ENCODE results near the gene LRFN3. TPM values are rescaled to one million over a fixed set of nuclear protein-coding genes. Genes with fewer than 3 reads are reported as not detected.

Gene LRFN3
- total RNA-seq, 1 donor from 2014 or later: 15.3 TPM

- no peaks in the 10 kb centered on the region for H3K4me1 Mint-ChIP-seq (ENCODE audit: low read depth, unreplicated experiment)
- no peak overlapping the region for H3K27ac ChIP-seq (ENCODE audit: low read depth, low read length)
Observed at GRCh38 chr19:35915443-35915842, 20.7 kb upstream of the LRFN3 start.

GRCh38 chr19:35919306-35919705 lies 16.9 kb upstream of the LRFN3 start:
- no peaks in the 10 kb centered on the region for H3K36me3 Mint-ChIP-seq (ENCODE audit: low read depth, unreplicated experiment)
- Histone ChIP-seq H3K4me3 (ENCODE audit: insufficient read depth, low read depth, low read length) (no peak overlapping the region), H3K27ac (ENCODE audit: low read depth, low read length) (no peak overlapping the region), H3K79me2 (ENCODE audit: insufficient read depth, low read length) (no peaks in the 10 kb centered on the region), H4K20me1 (ENCODE audit: insufficient read depth, low read length) (no peaks in the 10 kb centered on the region), H3K9me3 (ENCODE audit: insufficient read depth, low read depth, low read length) (no peaks in the 10 kb centered on the region), H3K4me1 (ENCODE audit: insufficient read depth, low read length) (no peaks in the 10 kb centered on the region), H3K9ac (ENCODE audit: low read length) (no peak overlapping the region), H3K27me3 (ENCODE audit: insufficient read depth, low read length) (no peaks in the 10 kb centered on the region), H2AFZ (ENCODE audit: low read depth, low read length) (no peak overlapping the region), H3K36me3 (ENCODE audit: insufficient read depth, low read length) (no peaks in the 10 kb centered on the region), H3K4me2 (ENCODE audit: low read length) (no peak overlapping the region)
- no peaks in the 10 kb centered on the region for H3K9me3 Mint-ChIP-seq (ENCODE audit: unreplicated experiment)
- no peak overlapping the region for H3K4me3 Mint-ChIP-seq (ENCODE audit: unreplicated experiment)
- no peak overlapping the region for H3K27ac Mint-ChIP-seq (ENCODE audit: unreplicated experiment)
- H3K4me1 Mint-ChIP-seq (ENCODE audit: low read depth, unreplicated experiment): no peaks in the 10 kb centered on the region
- FAIRE-seq: no peak
- H3K27me3 Mint-ChIP-seq (ENCODE audit: low read depth, unreplicated experiment): no peaks in the 10 kb centered on the region
- no peak for TF ChIP-seq CTCF (IDR thresholded peaks at IDR 0.05; ENCODE audit: insufficient read depth, low read depth, low read length)
- no peak for TF ChIP-seq EZH2 (IDR thresholded peaks at IDR 0.05; ENCODE audit: insufficient read depth, low read length)
- no peak for DNase-seq (ENCODE audit: low read depth)

More at GRCh38 chr19:35915443-35915842, 20.7 kb upstream of the LRFN3 start:
- FAIRE-seq: no peak
- no peaks in the 10 kb centered on the region for H3K9me3 ChIP-seq (ENCODE audit: insufficient read depth, low read depth, low read length)
- H3K4me2 ChIP-seq (ENCODE audit: low read length): no peak overlapping the region
- no peaks in the 10 kb centered on the region for H4K20me1 ChIP-seq (ENCODE audit: insufficient read depth, low read length)
- H3K27me3 ChIP-seq (ENCODE audit: insufficient read depth, low read length): no peaks in the 10 kb centered on the region
- H3K36me3 ChIP-seq (ENCODE audit: insufficient read depth, low read length): no peaks in the 10 kb centered on the region
- no peak overlapping the region for H3K4me3 ChIP-seq (ENCODE audit: insufficient read depth, low read depth, low read length)
- H3K9ac ChIP-seq (ENCODE audit: low read length): no peak overlapping the region
- peaks cover 6% of the 10 kb centered on the region for H3K4me1 ChIP-seq (ENCODE audit: insufficient read depth, low read length)
- no peaks in the 10 kb centered on the region for H3K36me3 Mint-ChIP-seq (ENCODE audit: low read depth, unreplicated experiment)
- no peaks in the 10 kb centered on the region for H3K9me3 Mint-ChIP-seq (ENCODE audit: unreplicated experiment)
- H3K27me3 Mint-ChIP-seq (ENCODE audit: low read depth, unreplicated experiment): no peaks in the 10 kb centered on the region
- no peak overlapping the region for H2AFZ ChIP-seq (ENCODE audit: low read depth, low read length)
- H3K27ac Mint-ChIP-seq (ENCODE audit: unreplicated experiment): no peak overlapping the region
- no peak for TF ChIP-seq EZH2 (IDR thresholded peaks at IDR 0.05; ENCODE audit: insufficient read depth, low read length)
- TF ChIP-seq CTCF (IDR thresholded peaks at IDR 0.05; ENCODE audit: insufficient read depth, low read depth, low read length): no peak
- no peaks in the 10 kb centered on the region for H3K79me2 ChIP-seq (ENCODE audit: insufficient read depth, low read length)
- no peak for DNase-seq (ENCODE audit: low read depth)
- no peak overlapping the region for H3K4me3 Mint-ChIP-seq (ENCODE audit: unreplicated experiment)

- H3K79me2 ChIP-seq (ENCODE audit: insufficient read depth, low read length): no peaks in the 10 kb centered on the region
- H3K4me1 ChIP-seq (ENCODE audit: insufficient read depth, low read length): no peaks in the 10 kb centered on the region
- no peak overlapping the region for H3K4me2 ChIP-seq (ENCODE audit: low read length)
- peaks cover 8% of the 10 kb centered on the region for H3K27me3 ChIP-seq (ENCODE audit: insufficient read depth, low read length)
- H3K36me3 Mint-ChIP-seq (ENCODE audit: low read depth, unreplicated experiment): no peaks in the 10 kb centered on the region
- H3K27ac ChIP-seq (ENCODE audit: low read depth, low read length): no peak overlapping the region
- H3K4me3 Mint-ChIP-seq (ENCODE audit: unreplicated experiment): no peak overlapping the region
- H3K9me3 Mint-ChIP-seq (ENCODE audit: unreplicated experiment): peaks cover 11% of the 10 kb centered on the region
- no peaks in the 10 kb centered on the region for H3K4me1 Mint-ChIP-seq (ENCODE audit: low read depth, unreplicated experiment)
- no peaks in the 10 kb centered on the region for H3K36me3 ChIP-seq (ENCODE audit: insufficient read depth, low read length)
- no peak for FAIRE-seq
- H4K20me1 ChIP-seq (ENCODE audit: insufficient read depth, low read length): no peaks in the 10 kb centered on the region
- H3K27me3 Mint-ChIP-seq (ENCODE audit: low read depth, unreplicated experiment): peaks cover 2% of the 10 kb centered on the region
- H3K4me3 ChIP-seq (ENCODE audit: insufficient read depth, low read depth, low read length): no peak overlapping the region
- H3K9me3 ChIP-seq (ENCODE audit: insufficient read depth, low read depth, low read length): no peaks in the 10 kb centered on the region
- H2AFZ ChIP-seq (ENCODE audit: low read depth, low read length): no peak overlapping the region
- no peak for DNase-seq (ENCODE audit: low read depth)
- H3K9ac ChIP-seq (ENCODE audit: low read length): no peak overlapping the region
- H3K27ac Mint-ChIP-seq (ENCODE audit: unreplicated experiment): no peak overlapping the region
- TF ChIP-seq EZH2 (IDR thresholded peaks at IDR 0.05; ENCODE audit: insufficient read depth, low read length) (no peak), CTCF (IDR thresholded peaks at IDR 0.05; ENCODE audit: insufficient read depth, low read depth, low read length) (no peak)
Observed at GRCh38 chr19:35921012-35921411, 15.2 kb upstream of the LRFN3 start.

Measured in astrocyte (in vitro differentiated cells and primary cell).